ENCODE results near the gene GLO1. TPM values are rescaled to one million over a fixed set of nuclear protein-coding genes. Genes with fewer than 3 reads are reported as not detected.

The GLO1 gene
- total and polyA plus RNA-seq, 2 experiments from 2014 or later, result 139 to 150 TPM

DNA sequence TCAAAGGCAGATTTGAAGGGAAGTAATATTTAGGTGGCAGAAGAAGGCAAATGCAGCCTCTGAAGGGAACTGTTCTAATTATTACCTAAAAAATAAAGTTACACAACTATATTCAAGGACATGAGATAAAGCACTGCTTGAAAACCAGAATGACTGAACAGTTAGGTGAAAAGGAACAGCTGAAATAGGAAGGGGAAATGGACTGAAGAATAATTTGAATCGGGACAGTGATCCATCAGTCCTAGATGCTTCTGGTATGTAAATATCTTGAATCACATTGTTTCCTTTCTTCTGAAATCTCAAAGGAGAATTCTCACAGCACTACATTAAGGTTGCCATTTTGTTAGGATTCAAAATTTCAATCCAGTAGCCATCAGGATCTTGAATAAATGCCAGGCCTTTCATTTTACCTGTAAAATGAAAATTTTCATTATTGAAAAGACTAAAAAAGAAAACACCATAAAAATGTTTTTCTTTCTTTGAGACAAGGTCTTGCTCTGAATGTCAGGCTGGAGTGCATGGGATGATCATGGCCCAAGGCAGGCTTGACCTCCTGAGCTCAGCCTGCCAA, 25.9 kb downstream of the GLO1 start:
- peaks cover 18% of the 10 kb centered on the region; the same call in 1 of the 2 replicates for H3K36me3 ChIP-seq (ENCODE audit: low read depth)
- in situ Hi-C loops (cut with MboI), result no loop called here
- no peaks in the 10 kb centered on the region for H3K79me2 ChIP-seq (ENCODE audit: insufficient read depth)
- H2AFZ ChIP-seq, result no peak overlapping the region
- DNase-seq, result no peak
- no peak overlapping the region for H3K4me3 ChIP-seq
- no peaks in the 10 kb centered on the region for H4K20me1 ChIP-seq (ENCODE audit: insufficient read depth)
- no peak overlapping the region for H3K27ac ChIP-seq
- no peak for TF ChIP-seq EZH2 (IDR thresholded peaks at IDR 0.05; ENCODE audit: insufficient read depth, poor library complexity, severe bottlenecking)
- H3K9ac ChIP-seq, result no peak overlapping the region
- no peak overlapping the region for H3K4me2 ChIP-seq (ENCODE audit: unreplicated experiment)
- whole genome bisulfite sequencing, 2 experiments (ENCODE audit: low coverage in 1 of 2, low lambda C conversion rate in 2 of 2, missing lambda C conversion rate in 2 of 2), result 94 to 100% methylated on average over 1 of the region's 1 CpG
- H3K9me2 ChIP-seq (ENCODE audit: insufficient read depth), result no peaks in the 10 kb centered on the region
- H3F3A ChIP-seq (ENCODE audit: insufficient read depth), result no peaks in the 10 kb centered on the region
- H3K9me3 ChIP-seq (ENCODE audit: low read depth), result no peaks in the 10 kb centered on the region
- no peaks in the 10 kb centered on the region for H3K27me3 ChIP-seq (replicated peaks; ENCODE audit: insufficient read depth)
- no peaks in the 10 kb centered on the region for H3K4me1 ChIP-seq (ENCODE audit: insufficient read depth)

DNA sequence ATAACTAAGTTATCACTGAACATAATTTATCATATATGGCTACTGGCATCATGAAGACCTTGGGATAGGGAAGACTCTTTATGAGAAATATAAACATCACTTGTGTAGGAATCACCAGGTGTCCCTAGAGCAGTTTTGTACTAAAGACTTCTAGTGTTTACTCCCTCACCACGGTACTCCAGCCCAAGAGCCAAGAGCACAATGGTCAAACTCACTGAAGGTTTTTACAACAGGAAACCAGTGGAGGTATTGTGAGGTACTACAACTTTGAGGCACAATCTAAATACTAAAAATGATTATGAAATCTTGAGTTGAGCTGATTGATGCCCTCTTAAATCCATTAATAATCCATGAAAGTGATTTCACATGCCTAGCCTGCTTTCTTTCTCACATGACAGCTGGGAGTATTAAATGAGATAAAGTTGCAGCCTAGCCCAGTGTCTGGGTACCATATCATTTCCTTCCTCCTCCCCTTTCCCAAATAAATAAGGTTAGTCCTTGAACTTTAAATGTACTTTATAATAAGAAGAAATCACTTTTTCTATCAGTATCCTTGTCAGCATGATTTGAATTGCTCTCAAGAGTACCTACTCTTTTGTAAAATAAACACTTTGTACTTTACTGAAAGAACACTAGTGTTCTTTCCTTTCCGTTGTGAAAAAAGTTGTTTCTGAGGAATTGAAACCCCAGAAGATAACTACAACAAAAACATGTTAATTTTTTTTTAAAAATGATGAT, 26.5 kb downstream of the GLO1 start:
- Histone ChIP-seq H3K4me1 (ENCODE audit: insufficient read depth) (no peaks in the 10 kb centered on the region), H3K9ac (no peak overlapping the region), H3F3A (ENCODE audit: insufficient read depth) (no peaks in the 10 kb centered on the region), H3K27me3 (replicated peaks; ENCODE audit: insufficient read depth) (no peaks in the 10 kb centered on the region), H3K27ac (no peak overlapping the region), H3K9me2 (ENCODE audit: insufficient read depth) (no peaks in the 10 kb centered on the region), H2AFZ (no peak overlapping the region), H3K36me3 (ENCODE audit: low read depth) (peaks cover 16% of the 10 kb centered on the region; the same call in 1 of the 2 replicates), H3K9me3 (ENCODE audit: low read depth) (no peaks in the 10 kb centered on the region), H4K20me1 (ENCODE audit: insufficient read depth) (no peaks in the 10 kb centered on the region), H3K4me3 (no peak overlapping the region), H3K79me2 (ENCODE audit: insufficient read depth) (no peaks in the 10 kb centered on the region), H3K4me2 (ENCODE audit: unreplicated experiment) (no peak overlapping the region)
- TF ChIP-seq EZH2 (IDR thresholded peaks at IDR 0.05; ENCODE audit: insufficient read depth, poor library complexity, severe bottlenecking) (no peak), EZH2phosphoT487 (IDR thresholded peaks at IDR 0.05; ENCODE audit: insufficient read depth, low read depth) (no peak)
- in situ Hi-C loops (cut with MboI), result no loop called here
- no peak for DNase-seq
- WGBS, 2 experiments (ENCODE audit: low coverage in 1 of 2, low lambda C conversion rate in 2 of 2, missing lambda C conversion rate in 2 of 2), result 97 to 98% methylated on average over 2 of the region's 2 CpGs

DNA sequence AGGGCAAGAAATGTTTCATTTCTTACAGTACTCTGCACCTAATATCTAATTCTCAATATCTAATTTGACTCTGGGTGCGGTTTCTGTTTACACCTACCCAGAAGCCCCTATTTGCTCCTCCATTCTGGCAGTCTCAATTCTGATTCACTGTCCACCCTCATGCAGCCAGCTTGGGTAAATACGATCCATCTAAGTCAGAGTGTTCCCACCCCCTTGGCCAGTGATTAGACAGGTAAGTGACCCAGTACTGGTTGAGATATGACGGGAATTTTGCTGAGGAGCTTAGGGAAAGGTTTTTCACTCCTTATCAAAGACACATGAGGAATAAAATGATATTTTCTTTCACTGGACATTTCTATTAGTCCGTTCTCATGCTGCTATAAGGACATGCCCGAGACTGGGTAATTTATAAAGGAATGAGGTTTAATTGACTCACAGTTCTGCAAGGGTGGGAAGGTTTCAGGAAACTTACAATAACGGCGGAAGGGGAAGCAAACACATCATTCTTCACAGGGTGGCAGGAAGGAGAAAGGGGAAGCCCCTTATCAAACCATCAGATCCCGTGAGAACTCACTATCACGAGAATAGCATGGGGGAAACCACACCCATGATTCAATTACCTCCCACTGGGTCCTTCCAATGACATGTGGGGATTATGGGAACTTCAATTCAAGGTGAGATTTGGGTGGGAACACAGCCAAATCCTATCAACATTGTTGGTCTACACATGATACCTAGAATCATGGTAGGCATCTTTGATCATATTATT, 29.4 kb downstream of the GLO1 start:
- TF ChIP-seq EZH2phosphoT487 (IDR thresholded peaks at IDR 0.05; ENCODE audit: insufficient read depth, low read depth) (no peak), EZH2 (IDR thresholded peaks at IDR 0.05; ENCODE audit: insufficient read depth, poor library complexity, severe bottlenecking) (no peak)
- H3K79me2 ChIP-seq (ENCODE audit: insufficient read depth), result no peaks in the 10 kb centered on the region
- H3F3A ChIP-seq (ENCODE audit: insufficient read depth), result no peaks in the 10 kb centered on the region
- 56 to 59% methylated on average over 8 to 9 of the region's 9 CpGs for WGBS, 2 experiments (ENCODE audit: low coverage in 1 of 2, low lambda C conversion rate in 2 of 2, missing lambda C conversion rate in 2 of 2)
- H3K4me3 ChIP-seq, result no peak overlapping the region
- no peaks in the 10 kb centered on the region for H3K27me3 ChIP-seq (replicated peaks; ENCODE audit: insufficient read depth)
- H4K20me1 ChIP-seq (ENCODE audit: insufficient read depth), result no peaks in the 10 kb centered on the region
- no peaks in the 10 kb centered on the region for H3K4me1 ChIP-seq (ENCODE audit: insufficient read depth)
- H3K9me2 ChIP-seq (ENCODE audit: insufficient read depth), result no peaks in the 10 kb centered on the region
- no peak overlapping the region for H3K9ac ChIP-seq
- H3K36me3 ChIP-seq (ENCODE audit: low read depth), result peaks cover 11% of the 10 kb centered on the region; the same call in 1 of the 2 replicates
- in situ Hi-C loops (cut with MboI), result no loop called here
- no peaks in the 10 kb centered on the region for H3K9me3 ChIP-seq (ENCODE audit: low read depth)
- no peak for DNase-seq
- no peak overlapping the region for H2AFZ ChIP-seq
- H3K27ac ChIP-seq, result no peak overlapping the region
- no peak overlapping the region for H3K4me2 ChIP-seq (ENCODE audit: unreplicated experiment)

DNA sequence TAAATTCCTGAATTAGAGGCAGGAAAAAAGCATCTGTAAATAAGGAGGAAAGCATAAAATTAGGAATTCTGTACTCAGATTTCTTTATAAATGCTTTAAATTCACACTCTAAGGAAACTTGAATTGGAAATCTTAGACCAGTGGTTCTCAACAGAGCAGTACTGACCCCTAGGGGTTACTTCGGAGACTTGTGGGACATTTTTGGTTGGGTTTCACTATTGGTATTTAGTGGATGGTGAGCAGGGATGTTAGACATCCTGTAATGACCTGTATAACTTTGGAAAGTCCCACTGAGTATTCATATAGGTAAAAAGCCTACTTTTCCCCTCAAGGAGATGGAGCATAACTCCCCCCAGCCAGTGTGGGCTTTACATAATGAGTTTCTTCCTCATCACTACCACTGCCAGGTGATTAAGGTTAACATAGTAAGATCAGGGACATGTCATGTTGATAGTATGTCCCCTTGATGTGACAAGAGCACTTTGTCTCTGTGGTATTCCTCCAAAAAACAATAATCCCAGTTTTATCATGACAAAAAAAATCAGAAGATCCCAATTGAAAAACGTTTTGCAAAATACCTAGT, 31.0 kb downstream of the GLO1 start:
- Histone ChIP-seq H3K4me1 (ENCODE audit: insufficient read depth) (no peaks in the 10 kb centered on the region), H4K20me1 (ENCODE audit: insufficient read depth) (no peaks in the 10 kb centered on the region), H3K4me2 (ENCODE audit: unreplicated experiment) (no peak overlapping the region), H3K27me3 (replicated peaks; ENCODE audit: insufficient read depth) (no peaks in the 10 kb centered on the region), H2AFZ (no peak overlapping the region), H3K4me3 (no peak overlapping the region), H3K27ac (no peak overlapping the region), H3K9ac (no peak overlapping the region), H3F3A (ENCODE audit: insufficient read depth) (no peaks in the 10 kb centered on the region), H3K9me3 (ENCODE audit: low read depth) (no peaks in the 10 kb centered on the region), H3K79me2 (ENCODE audit: insufficient read depth) (no peaks in the 10 kb centered on the region), H3K9me2 (ENCODE audit: insufficient read depth) (no peaks in the 10 kb centered on the region), H3K36me3 (ENCODE audit: low read depth) (peaks cover 9% of the 10 kb centered on the region; the same call in 1 of the 2 replicates)
- peak; percentile 79 for DNase-seq
- in situ Hi-C loops (cut with MboI), result no loop called here
- WGBS, 2 experiments (ENCODE audit: low coverage in 1 of 2, low lambda C conversion rate in 2 of 2, missing lambda C conversion rate in 2 of 2), result 6 to 17% methylated on average over 2 of the region's 2 CpGs
- TF ChIP-seq EZH2 (IDR thresholded peaks at IDR 0.05; ENCODE audit: insufficient read depth, poor library complexity, severe bottlenecking) (no peak), EZH2phosphoT487 (IDR thresholded peaks at IDR 0.05; ENCODE audit: insufficient read depth, low read depth) (no peak)
